MM.1S (cell line): ENCODE measurements around the gene STAT6.

ENCODE experiments used
- DNase-seq: peaks from one replicate; pipeline ENCODE4 v3.0.0-alpha.2; 2015
- H2AFZ ChIP-seq: fragments of 300-600 bp; sonication (generic); 2 replicates; pipeline ENCODE4 v1.6.0; 2016; ENCODE audit warnings: antibody characterized with exemption, low read length
- H3F3A ChIP-seq: fragments of 300-600 bp; sonication (generic); 2 replicates; pipeline ENCODE4 v1.6.1; 2016; ENCODE audit warnings: mild to moderate bottlenecking, antibody characterized with exemption, low read length, moderate library complexity, mixed read lengths; ENCODE audit not compliant: insufficient read depth
- H3K27ac ChIP-seq: fragments of 300-600 bp; sonication (generic); 2 replicates; pipeline ENCODE4 v1.5.1; 2016; ENCODE audit warnings: mild to moderate bottlenecking, low read length
- H3K27me3 ChIP-seq: fragments of 300-600 bp; sonication (generic); replicated peaks from 2 replicates; pipeline ENCODE4 v1.6.0; 2016; ENCODE audit warnings: low read length; ENCODE audit not compliant: insufficient read depth
- H3K36me3 ChIP-seq: fragments of 300-600 bp; sonication (generic); replicated peaks from 2 replicates; pipeline ENCODE4 v1.6.1; 2016; ENCODE audit warnings: mild to moderate bottlenecking, low read length, mixed read lengths; ENCODE audit not compliant: insufficient read depth
- H3K4me1 ChIP-seq: fragments of 300-600 bp; sonication (generic); 2 replicates; pipeline ENCODE4 v1.6.1; 2016; ENCODE audit warnings: low read length, mixed read lengths
- H3K4me2 ChIP-seq: fragments of 300-600 bp; sonication (generic); 2 replicates; pipeline ENCODE4 v1.6.0; 2016; ENCODE audit warnings: low read depth, low read length
- H3K4me3 ChIP-seq: fragments of 300-600 bp; sonication (generic); 2 replicates; pipeline ENCODE4 v1.5.1; 2016; ENCODE audit warnings: low read length, mixed read lengths
- H3K79me2 ChIP-seq: fragments of 300-600 bp; sonication (generic); 2 replicates; pipeline ENCODE4 v1.6.1; 2016; ENCODE audit warnings: mixed run types, low read length, mixed read lengths
- H3K9ac ChIP-seq: fragments of 300-600 bp; sonication (generic); 2 replicates; pipeline ENCODE4 v1.6.1; 2016; ENCODE audit warnings: low read length, mixed read lengths
- H3K9me2 ChIP-seq: fragments of 300-600 bp; sonication (generic); replicated peaks from 2 replicates; pipeline ENCODE4 v1.6.1; 2016; ENCODE audit warnings: mild to moderate bottlenecking, low read length, mixed read lengths; ENCODE audit not compliant: insufficient read depth
- H3K9me3 ChIP-seq: fragments of 300-600 bp; sonication (generic); replicated peaks from 2 replicates; pipeline ENCODE4 v1.6.1; 2016; ENCODE audit warnings: mild to moderate bottlenecking, low read length, mixed read lengths; ENCODE audit not compliant: insufficient read depth
- H4K20me1 ChIP-seq: fragments of 300-600 bp; sonication (generic); 2 replicates; pipeline ENCODE4 v1.6.1; 2016; ENCODE audit warnings: mild to moderate bottlenecking, low read length, moderate library complexity, mixed read lengths; ENCODE audit not compliant: insufficient read depth
- EZH2 ChIP-seq: fragments of 300-600 bp; sonication (generic); optimal IDR thresholded peaks from 2 replicates; pipeline ENCODE3; 2017; ENCODE audit warnings: low read depth, mild to moderate bottlenecking, antibody characterized with exemption, low read length, mixed read lengths
- EZH2phosphoT487 ChIP-seq: fragments of 300-600 bp; sonication (generic); IDR thresholded peaks from 2 replicates; pipeline ENCODE4 v1.6.1; 2018; ENCODE audit warnings: antibody characterized with exemption, low read length
- TF ChIP-seq, protein P1 (sequence below): fragments of 300-600 bp; sonication (generic); IDR thresholded peaks from 2 replicates; pipeline ENCODE4 v1.5.1; 2016; ENCODE audit warnings: antibody characterized with exemption, low read length, mixed read lengths

The STAT6 gene

GRCh38 chr12:57099766-57100165 lies 11.4 kb downstream of the STAT6 start:
- Histone ChIP-seq H3K79me2 (no peaks in the 10 kb centered on the region), H3K27ac (no peak overlapping the region), H3K9me2 (no peaks in the 10 kb centered on the region), H3K4me2 (no peak overlapping the region), H3K36me3 (no peaks in the 10 kb centered on the region), H3K9me3 (no peaks in the 10 kb centered on the region), H3F3A (no peaks in the 10 kb centered on the region), H3K4me3 (no peak overlapping the region), H3K4me1 (no peaks in the 10 kb centered on the region), H4K20me1 (no peaks in the 10 kb centered on the region), H2AFZ (no peak overlapping the region), H3K27me3 (no peaks in the 10 kb centered on the region), H3K9ac (no peak overlapping the region)
- TF ChIP-seq EZH2phosphoT487 (no peak), EZH2 (no peak)
- TF ChIP-seq, protein P1, sequence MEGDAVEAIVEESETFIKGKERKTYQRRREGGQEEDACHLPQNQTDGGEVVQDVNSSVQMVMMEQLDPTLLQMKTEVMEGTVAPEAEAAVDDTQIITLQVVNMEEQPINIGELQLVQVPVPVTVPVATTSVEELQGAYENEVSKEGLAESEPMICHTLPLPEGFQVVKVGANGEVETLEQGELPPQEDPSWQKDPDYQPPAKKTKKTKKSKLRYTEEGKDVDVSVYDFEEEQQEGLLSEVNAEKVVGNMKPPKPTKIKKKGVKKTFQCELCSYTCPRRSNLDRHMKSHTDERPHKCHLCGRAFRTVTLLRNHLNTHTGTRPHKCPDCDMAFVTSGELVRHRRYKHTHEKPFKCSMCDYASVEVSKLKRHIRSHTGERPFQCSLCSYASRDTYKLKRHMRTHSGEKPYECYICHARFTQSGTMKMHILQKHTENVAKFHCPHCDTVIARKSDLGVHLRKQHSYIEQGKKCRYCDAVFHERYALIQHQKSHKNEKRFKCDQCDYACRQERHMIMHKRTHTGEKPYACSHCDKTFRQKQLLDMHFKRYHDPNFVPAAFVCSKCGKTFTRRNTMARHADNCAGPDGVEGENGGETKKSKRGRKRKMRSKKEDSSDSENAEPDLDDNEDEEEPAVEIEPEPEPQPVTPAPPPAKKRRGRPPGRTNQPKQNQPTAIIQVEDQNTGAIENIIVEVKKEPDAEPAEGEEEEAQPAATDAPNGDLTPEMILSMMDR, result no peak
- no peak for DNase-seq

- no peak overlapping the region for H3K4me2 ChIP-seq
- no peaks in the 10 kb centered on the region for H4K20me1 ChIP-seq
- no peaks in the 10 kb centered on the region for H3K4me1 ChIP-seq
- H3K27me3 ChIP-seq, result no peaks in the 10 kb centered on the region
- no peak overlapping the region for H3K27ac ChIP-seq
- no peaks in the 10 kb centered on the region for H3K9me2 ChIP-seq
- no peaks in the 10 kb centered on the region for H3K9me3 ChIP-seq
- TF ChIP-seq EZH2 (no peak), EZH2phosphoT487 (no peak)
- TF ChIP-seq, protein P1, result no peak
- no peak overlapping the region for H2AFZ ChIP-seq
- no peaks in the 10 kb centered on the region for H3F3A ChIP-seq
- H3K79me2 ChIP-seq, result no peaks in the 10 kb centered on the region
- no peak overlapping the region for H3K9ac ChIP-seq
- H3K36me3 ChIP-seq, result no peaks in the 10 kb centered on the region
- DNase-seq, result no peak
- H3K4me3 ChIP-seq, result no peak overlapping the region
Observed at GRCh38 chr12:57099047-57099714, 12.0 kb downstream of the STAT6 start.

GRCh38 chr12:57098546-57098945 lies 12.6 kb downstream of the STAT6 start:
- H3K4me2 ChIP-seq, result no peak overlapping the region
- DNase-seq, result no peak

More at GRCh38 chr12:57098546-57098945, 12.6 kb downstream of the STAT6 start:
- no peak overlapping the region for H3K4me3 ChIP-seq
- H2AFZ ChIP-seq, result no peak overlapping the region
- no peaks in the 10 kb centered on the region for H3K4me1 ChIP-seq
- H3K36me3 ChIP-seq, result no peaks in the 10 kb centered on the region
- H3K27me3 ChIP-seq, result no peaks in the 10 kb centered on the region
- no peaks in the 10 kb centered on the region for H3F3A ChIP-seq
- H3K79me2 ChIP-seq, result no peaks in the 10 kb centered on the region
- H3K9me2 ChIP-seq, result no peaks in the 10 kb centered on the region
- no peaks in the 10 kb centered on the region for H4K20me1 ChIP-seq
- H3K27ac ChIP-seq, result no peak overlapping the region
- H3K9ac ChIP-seq, result no peak overlapping the region
- no peaks in the 10 kb centered on the region for H3K9me3 ChIP-seq
- TF ChIP-seq, protein P1, result no peak
- TF ChIP-seq EZH2, result no peak
